HEK293 (cell line): ENCODE data around the gene SYNDIG1.

Source experiments
- CTCF ChIP-seq: fragments of 450-650 bp; formaldehyde crosslinking; IDR thresholded peaks from 2 replicates; pipeline ENCODE4 v1.5.1; 2016; ENCODE audit warnings: missing biosample characterization, missing genetic modification characterization
- REST ChIP-seq: fragments of 450-650 bp; formaldehyde crosslinking; IDR thresholded peaks from 2 replicates; pipeline ENCODE4 v1.5.1; 2016; ENCODE audit warnings: missing biosample characterization, missing genetic modification characterization
- ZNF157 ChIP-seq: fragments of 450-650 bp; formaldehyde crosslinking; IDR thresholded peaks from 2 replicates; pipeline ENCODE4 v1.5.1; 2016; ENCODE audit warnings: missing biosample characterization, missing genetic modification characterization
- ZNF184 ChIP-seq: fragments of 450-650 bp; IDR thresholded peaks from 2 replicates; pipeline ENCODE4 v1.5.1; 2018; ENCODE audit warnings: missing biosample characterization, mild to moderate bottlenecking, missing genetic modification characterization
- ZNF324 ChIP-seq: fragments of 450-650 bp; formaldehyde crosslinking; IDR thresholded peaks from 2 replicates; pipeline ENCODE4 v1.5.1; 2016; ENCODE audit warnings: missing biosample characterization, missing genetic modification characterization
- ZNF341 ChIP-seq: fragments of 450-650 bp; formaldehyde crosslinking; IDR thresholded peaks from 2 replicates; pipeline ENCODE4; 2016; ENCODE audit warnings: low read depth, missing biosample characterization, missing genetic modification characterization
- ZNF350 ChIP-seq: fragments of 450-650 bp; formaldehyde crosslinking; IDR thresholded peaks from 2 replicates; pipeline ENCODE4 v1.5.0; 2017; ENCODE audit warnings: missing biosample characterization, mild to moderate bottlenecking, missing genetic modification characterization
- ZNF37A ChIP-seq: fragments of 450-650 bp; IDR thresholded peaks from 2 replicates; pipeline ENCODE4 v1.5.1; 2018; ENCODE audit warnings: missing biosample characterization, missing genetic modification characterization
- ZNF600 ChIP-seq: fragments of 450-650 bp; formaldehyde crosslinking; IDR thresholded peaks from 2 replicates; pipeline ENCODE4 v1.5.1; 2016; ENCODE audit warnings: missing biosample characterization, missing genetic modification characterization
- ZSCAN23 ChIP-seq: fragments of 450-650 bp; formaldehyde crosslinking; IDR thresholded peaks from 2 replicates; pipeline ENCODE4 v1.5.1; 2016; ENCODE audit warnings: missing biosample characterization, missing genetic modification characterization

GRCh38 chr20:24489631-24490260 lies 20.3 kb downstream of the SYNDIG1 start:
- no peak for TF ChIP-seq ZNF600 (tag by site-specific recombination)
- TF ChIP-seq ZNF157 (tag by site-specific recombination): no peak
- no peak for TF ChIP-seq ZNF341 (tag by site-specific recombination)
- TF ChIP-seq ZNF350 (tag by site-specific recombination): no peak
- TF ChIP-seq ZSCAN23 (tag by site-specific recombination): no peak
- no peak for TF ChIP-seq CTCF (tag by site-specific recombination)
- TF ChIP-seq REST (tag by site-specific recombination): no peak
- no peak for TF ChIP-seq ZNF324
- no peak for TF ChIP-seq ZNF184 (tag by site-specific recombination)
- TF ChIP-seq ZNF37A (tag by site-specific recombination): no peak
